CD8-positive, alpha-beta memory T cell (primary cell): ENCODE data around the gene ARG1. TPM values are rescaled to one million over a fixed set of nuclear protein-coding genes. Genes with fewer than 3 reads are reported as not detected.

Experiments used
- CTCF ChIA-PET: fragments of 350-600 bp; sonication (Branson Sonifier 250); formaldehyde crosslinking; loops from one replicate; lab custom pipeline; 2021; ENCODE audit warnings: antibody characterized with exemption; lab: Charles Lee
- POLR2A ChIA-PET: fragments of 350-600 bp; sonication (Branson Sonifier 250); formaldehyde crosslinking; loops from one replicate; lab custom pipeline; 2021; ENCODE audit warnings: antibody characterized with exemption; lab: Charles Lee
- DNase-seq, 5 donors: peaks; one replicate each; pipeline versions ENCODE4 v3.0.0 to v3.0.0-alpha.2; 2020 to 2022; ENCODE audit warnings: mixed read lengths in 1 of 5
- H3K27ac ChIP-seq: one replicate; pipeline ENCODE4 v1.7.0; 2013; ENCODE audit warnings: low read depth, mild to moderate bottlenecking, low read length, moderate library complexity
- H3K27me3 ChIP-seq: 2 replicates; pipeline ENCODE4 v1.7.0; 2013; ENCODE audit warnings: low read length, mild to moderate bottlenecking; ENCODE audit not compliant: insufficient read depth, poor library complexity, severe bottlenecking
- H3K36me3 ChIP-seq: 2 replicates; pipeline ENCODE4 v1.7.0; 2013; ENCODE audit warnings: mild to moderate bottlenecking, low read length, moderate library complexity; ENCODE audit not compliant: insufficient read depth
- H3K4me1 ChIP-seq: 2 replicates; pipeline ENCODE4 v1.7.0; 2013; ENCODE audit warnings: mild to moderate bottlenecking, low read length, moderate library complexity; ENCODE audit not compliant: insufficient read depth
- H3K4me3 ChIP-seq: 2 replicates; pipeline ENCODE4 v1.7.0; 2013; ENCODE audit warnings: mild to moderate bottlenecking, low read length
- H3K9me3 ChIP-seq: 2 replicates; pipeline ENCODE4 v1.7.0; 2013; ENCODE audit warnings: mild to moderate bottlenecking, low read length
- H3K27ac Mint-ChIP-seq, 8 donors: one replicate each; pipeline ENCODE4 v1.8.0; 2020 to 2021; ENCODE audit warnings: mixed read lengths in 8 of 8, mild to moderate bottlenecking in 6 of 8, inconsistent platforms in 3 of 8, moderate library complexity in 3 of 8
- H3K27me3 Mint-ChIP-seq, 2 donors: one replicate each; pipeline ENCODE4 v1.8.0; 2020 to 2021; ENCODE audit warnings: mixed read lengths in 2 of 2, mild to moderate bottlenecking in 1 of 2, moderate library complexity in 1 of 2
- H3K36me3 Mint-ChIP-seq, 3 donors: one replicate each; pipeline ENCODE4 v1.8.0; 2020 to 2021; ENCODE audit warnings: mixed read lengths in 3 of 3, inconsistent platforms in 1 of 3, mild to moderate bottlenecking in 1 of 3
- H3K4me1 Mint-ChIP-seq, 3 donors: one replicate each; pipeline ENCODE4 v1.8.0; 2020 to 2021; ENCODE audit warnings: mixed read lengths in 3 of 3, inconsistent platforms in 1 of 3, mild to moderate bottlenecking in 1 of 3
- H3K4me3 Mint-ChIP-seq, 7 donors: one replicate each; pipeline ENCODE4 v1.8.0; 2020 to 2021; ENCODE audit warnings: mixed read lengths in 7 of 7, mild to moderate bottlenecking in 6 of 7, moderate library complexity in 4 of 7, inconsistent platforms in 2 of 7
- H3K9me3 Mint-ChIP-seq, 5 donors: one replicate each; pipeline ENCODE4 v1.8.0; 2020 to 2022; ENCODE audit warnings: mixed read lengths in 5 of 5, mild to moderate bottlenecking in 3 of 5, moderate library complexity in 2 of 5, inconsistent platforms in 1 of 5
- polyA plus RNA-seq: library from polyadenylated mRNA; unstranded; fragments of 300-500 nt; fragmentation: Illumina TruSeq; gene quantifications from one replicate; pipeline ENCODE4 v1.2.3, GENCODE V29; 2021
- total RNA-seq, 2 experiments: library from RNA; stranded (reverse); gene quantifications; one replicate each; pipeline ENCODE4 v1.2.3, GENCODE V29; 2021

The ARG1 gene
- total and polyA plus RNA-seq, 3 experiments from 2014 or later, result not detected

GRCh38 chr6:131545317-131545716 is 27.7 kb upstream of the ARG1 start:
- peaks cover 0 to 3% (median 0%) of the 10 kb centered on the region in 5 donors for H3K9me3 Mint-ChIP-seq
- no peaks in the 10 kb centered on the region for H3K36me3 ChIP-seq
- no peaks in the 10 kb centered on the region for H3K9me3 ChIP-seq
- CTCF ChIA-PET, result interaction anchor here (1.0 kb wide), 1 partner anchor 12 kb away, joined by 4 read pairs; no protein-coding TSS in a partner anchor
- DNase-seq, result no peak
- H3K27ac Mint-ChIP-seq, result no peak overlapping the region
- peaks cover 6% of the 10 kb centered on the region in 2 donors for H3K27me3 Mint-ChIP-seq
- POLR2A ChIA-PET, result no interaction called here
- H3K27ac ChIP-seq, result no peak overlapping the region
- H3K27me3 ChIP-seq, result no peaks in the 10 kb centered on the region
- no peaks in the 10 kb centered on the region for H3K4me1 Mint-ChIP-seq
- no peak overlapping the region for H3K4me3 Mint-ChIP-seq
- no peaks in the 10 kb centered on the region for H3K4me1 ChIP-seq
- H3K4me3 ChIP-seq, result no peak overlapping the region
- no peaks in the 10 kb centered on the region for H3K36me3 Mint-ChIP-seq

GRCh38 chr6:131547488-131547887 is 25.5 kb upstream of the ARG1 start:
- H3K9me3 Mint-ChIP-seq, result peaks cover 0 to 2% (median 0%) of the 10 kb centered on the region in 5 donors
- ChIA-PET CTCF (interaction anchor here (1.1 kb wide), 1 partner anchor 418 kb away, joined by 3 read pairs; no protein-coding TSS in a partner anchor), POLR2A (no interaction called here)
- Histone ChIP-seq H3K4me3 (no peak overlapping the region), H3K36me3 (no peaks in the 10 kb centered on the region), H3K9me3 (no peaks in the 10 kb centered on the region), H3K27me3 (no peaks in the 10 kb centered on the region), H3K4me1 (no peaks in the 10 kb centered on the region), H3K27ac (no peak overlapping the region)
- no peak overlapping the region for H3K4me3 Mint-ChIP-seq
- H3K27ac Mint-ChIP-seq, result no peak overlapping the region
- H3K4me1 Mint-ChIP-seq, result no peaks in the 10 kb centered on the region
- peaks cover 1 to 7% of the 10 kb centered on the region in 2 donors for H3K27me3 Mint-ChIP-seq
- DNase-seq, result no peak
- H3K36me3 Mint-ChIP-seq, result no peaks in the 10 kb centered on the region

- Histone ChIP-seq H3K9me3 (no peaks in the 10 kb centered on the region), H3K4me1 (no peaks in the 10 kb centered on the region), H3K36me3 (no peaks in the 10 kb centered on the region), H3K27me3 (no peaks in the 10 kb centered on the region), H3K4me3 (no peak overlapping the region), H3K27ac (no peak overlapping the region)
- ChIA-PET CTCF (interaction anchor here (1.1 kb wide), 1 partner anchor 419 kb away, joined by 3 read pairs; no protein-coding TSS in a partner anchor), POLR2A (no interaction called here)
- no peaks in the 10 kb centered on the region for H3K4me1 Mint-ChIP-seq
- no peaks in the 10 kb centered on the region for H3K9me3 Mint-ChIP-seq
- no peaks in the 10 kb centered on the region for H3K36me3 Mint-ChIP-seq
- no peak overlapping the region for H3K27ac Mint-ChIP-seq
- no peak for DNase-seq
- peaks cover 3 to 5% of the 10 kb centered on the region in 2 donors for H3K27me3 Mint-ChIP-seq
- no peak overlapping the region for H3K4me3 Mint-ChIP-seq
Observed at GRCh38 chr6:131548441-131548840, 24.6 kb upstream of the ARG1 start.

GRCh38 chr6:131549811-131550210 is 23.2 kb upstream of the ARG1 start:
- CTCF ChIA-PET, result no interaction called here
- H3K36me3 Mint-ChIP-seq, result no peaks in the 10 kb centered on the region
- peaks cover 3 to 5% of the 10 kb centered on the region in 2 donors for H3K27me3 Mint-ChIP-seq
- H3K4me3 Mint-ChIP-seq, result no peak overlapping the region
- no peaks in the 10 kb centered on the region for H3K4me1 ChIP-seq
- no peak overlapping the region for H3K27ac Mint-ChIP-seq
- no peak for DNase-seq
- H3K4me3 ChIP-seq, result no peak overlapping the region
- no peaks in the 10 kb centered on the region for H3K9me3 Mint-ChIP-seq
- no peaks in the 10 kb centered on the region for H3K9me3 ChIP-seq
- POLR2A ChIA-PET, result no interaction called here
- H3K36me3 ChIP-seq, result no peaks in the 10 kb centered on the region
- no peak overlapping the region for H3K27ac ChIP-seq
- H3K4me1 Mint-ChIP-seq, result no peaks in the 10 kb centered on the region
- H3K27me3 ChIP-seq, result no peaks in the 10 kb centered on the region

- CTCF ChIA-PET, result interaction anchor here (1.0 kb wide), 2 partner anchors 33 to 368 kb away, joined by 3 read pairs; no protein-coding TSS in a partner anchor
- POLR2A ChIA-PET, result no interaction called here
- H3K27me3 ChIP-seq, result no peaks in the 10 kb centered on the region
Observed at GRCh38 chr6:131551902-131552301, 21.1 kb upstream of the ARG1 start.

GRCh38 chr6:131552572-131552971 is 20.5 kb upstream of the ARG1 start:
- Histone ChIP-seq H3K4me3 (no peak overlapping the region), H3K27me3 (no peaks in the 10 kb centered on the region), H3K36me3 (no peaks in the 10 kb centered on the region), H3K9me3 (no peaks in the 10 kb centered on the region), H3K27ac (no peak overlapping the region), H3K4me1 (no peaks in the 10 kb centered on the region)
- no peaks in the 10 kb centered on the region for H3K36me3 Mint-ChIP-seq
- H3K27me3 Mint-ChIP-seq, result peaks cover 7 to 8% of the 10 kb centered on the region in 2 donors
- no peak overlapping the region for H3K27ac Mint-ChIP-seq
- ChIA-PET CTCF (no interaction called here), POLR2A (no interaction called here)
- DNase-seq, result no peak
- H3K4me1 Mint-ChIP-seq, result no peaks in the 10 kb centered on the region
- H3K4me3 Mint-ChIP-seq, result no peak overlapping the region
- H3K9me3 Mint-ChIP-seq, result no peaks in the 10 kb centered on the region

More at GRCh38 chr6:131551902-131552301, 21.1 kb upstream of the ARG1 start:
- Histone ChIP-seq H3K27ac (no peak overlapping the region), H3K36me3 (no peaks in the 10 kb centered on the region), H3K4me3 (no peak overlapping the region), H3K9me3 (no peaks in the 10 kb centered on the region), H3K4me1 (no peaks in the 10 kb centered on the region)
- no peak for DNase-seq
- Mint-ChIP-seq H3K9me3 (no peaks in the 10 kb centered on the region), H3K4me1 (no peaks in the 10 kb centered on the region), H3K36me3 (no peaks in the 10 kb centered on the region), H3K4me3 (no peak overlapping the region), H3K27ac (no peak overlapping the region), H3K27me3 (peaks cover 7 to 8% of the 10 kb centered on the region in 2 donors)

- no peak overlapping the region for H3K27ac Mint-ChIP-seq
- DNase-seq, result no peak
- H3K4me1 ChIP-seq, result no peaks in the 10 kb centered on the region
- no peaks in the 10 kb centered on the region for H3K36me3 ChIP-seq
- H3K9me3 Mint-ChIP-seq, result no peaks in the 10 kb centered on the region
- H3K27ac ChIP-seq, result no peak overlapping the region
- no peaks in the 10 kb centered on the region for H3K9me3 ChIP-seq
- ChIA-PET CTCF (no interaction called here), POLR2A (no interaction called here)
- no peaks in the 10 kb centered on the region for H3K27me3 ChIP-seq
- H3K4me3 ChIP-seq, result no peak overlapping the region
- H3K27me3 Mint-ChIP-seq, result peaks cover 3 to 12% of the 10 kb centered on the region in 2 donors
- H3K4me3 Mint-ChIP-seq, result no peak overlapping the region
- H3K4me1 Mint-ChIP-seq, result no peaks in the 10 kb centered on the region
- no peaks in the 10 kb centered on the region for H3K36me3 Mint-ChIP-seq
Observed at GRCh38 chr6:131555992-131556391, 17.0 kb upstream of the ARG1 start.

GRCh38 chr6:131558922-131559321 is 14.1 kb upstream of the ARG1 start:
- H3K9me3 Mint-ChIP-seq, result no peaks in the 10 kb centered on the region
- ChIA-PET POLR2A (no interaction called here), CTCF (no interaction called here)

More at GRCh38 chr6:131558922-131559321, 14.1 kb upstream of the ARG1 start:
- H3K4me1 Mint-ChIP-seq, result no peaks in the 10 kb centered on the region
- peaks cover 3 to 9% of the 10 kb centered on the region in 2 donors for H3K27me3 Mint-ChIP-seq
- no peaks in the 10 kb centered on the region for H3K36me3 Mint-ChIP-seq
- Histone ChIP-seq H3K4me1 (no peaks in the 10 kb centered on the region), H3K27me3 (no peaks in the 10 kb centered on the region), H3K4me3 (no peak overlapping the region), H3K27ac (no peak overlapping the region), H3K9me3 (no peaks in the 10 kb centered on the region), H3K36me3 (no peaks in the 10 kb centered on the region)
- H3K4me3 Mint-ChIP-seq, result no peak overlapping the region
- H3K27ac Mint-ChIP-seq, result no peak overlapping the region
- DNase-seq, result no peak
